ENCODE measurements around the gene EHMT1.

DNA sequence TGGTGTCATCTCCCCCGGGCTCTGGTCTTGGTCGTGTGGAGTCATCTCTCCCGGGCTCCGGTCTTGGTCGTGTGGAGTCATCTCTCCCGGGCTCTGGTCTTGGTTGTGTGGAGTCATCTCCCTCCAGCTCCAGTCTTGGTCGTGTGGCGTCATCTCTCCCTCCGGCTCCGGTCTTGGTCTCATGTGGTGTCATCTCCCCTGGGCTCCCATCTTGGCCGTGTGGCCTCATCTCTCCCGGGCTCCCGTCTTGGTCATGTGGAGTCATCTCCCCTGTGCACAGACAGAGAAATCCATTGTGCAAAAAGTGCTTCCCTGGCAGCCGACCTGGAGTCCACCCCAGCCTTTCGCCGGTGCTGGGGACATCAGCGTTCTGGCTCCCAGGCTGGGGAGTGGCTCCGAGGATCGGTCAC, 167.7 kb downstream of the EHMT1 start:
- no peak for TF ChIP-seq SNAI2 (CRISPR knock-in tag; IDR thresholded peaks at IDR 0.05)
- TF ChIP-seq ZNF8 (CRISPR knock-in tag; IDR thresholded peaks at IDR 0.05) = no peak
- no peak for TF ChIP-seq ARNTL (CRISPR knock-in tag; IDR thresholded peaks at IDR 0.05; ENCODE audit: borderline replicate concordance, low read depth)
- TF ChIP-seq, protein P1, sequence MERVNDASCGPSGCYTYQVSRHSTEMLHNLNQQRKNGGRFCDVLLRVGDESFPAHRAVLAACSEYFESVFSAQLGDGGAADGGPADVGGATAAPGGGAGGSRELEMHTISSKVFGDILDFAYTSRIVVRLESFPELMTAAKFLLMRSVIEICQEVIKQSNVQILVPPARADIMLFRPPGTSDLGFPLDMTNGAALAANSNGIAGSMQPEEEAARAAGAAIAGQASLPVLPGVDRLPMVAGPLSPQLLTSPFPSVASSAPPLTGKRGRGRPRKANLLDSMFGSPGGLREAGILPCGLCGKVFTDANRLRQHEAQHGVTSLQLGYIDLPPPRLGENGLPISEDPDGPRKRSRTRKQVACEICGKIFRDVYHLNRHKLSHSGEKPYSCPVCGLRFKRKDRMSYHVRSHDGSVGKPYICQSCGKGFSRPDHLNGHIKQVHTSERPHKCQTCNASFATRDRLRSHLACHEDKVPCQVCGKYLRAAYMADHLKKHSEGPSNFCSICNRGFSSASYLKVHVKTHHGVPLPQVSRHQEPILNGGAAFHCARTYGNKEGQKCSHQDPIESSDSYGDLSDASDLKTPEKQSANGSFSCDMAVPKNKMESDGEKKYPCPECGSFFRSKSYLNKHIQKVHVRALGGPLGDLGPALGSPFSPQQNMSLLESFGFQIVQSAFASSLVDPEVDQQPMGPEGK (CRISPR knock-in tag; IDR thresholded peaks at IDR 0.05; ENCODE audit: borderline replicate concordance) = no peak
- TF ChIP-seq, protein P2, sequence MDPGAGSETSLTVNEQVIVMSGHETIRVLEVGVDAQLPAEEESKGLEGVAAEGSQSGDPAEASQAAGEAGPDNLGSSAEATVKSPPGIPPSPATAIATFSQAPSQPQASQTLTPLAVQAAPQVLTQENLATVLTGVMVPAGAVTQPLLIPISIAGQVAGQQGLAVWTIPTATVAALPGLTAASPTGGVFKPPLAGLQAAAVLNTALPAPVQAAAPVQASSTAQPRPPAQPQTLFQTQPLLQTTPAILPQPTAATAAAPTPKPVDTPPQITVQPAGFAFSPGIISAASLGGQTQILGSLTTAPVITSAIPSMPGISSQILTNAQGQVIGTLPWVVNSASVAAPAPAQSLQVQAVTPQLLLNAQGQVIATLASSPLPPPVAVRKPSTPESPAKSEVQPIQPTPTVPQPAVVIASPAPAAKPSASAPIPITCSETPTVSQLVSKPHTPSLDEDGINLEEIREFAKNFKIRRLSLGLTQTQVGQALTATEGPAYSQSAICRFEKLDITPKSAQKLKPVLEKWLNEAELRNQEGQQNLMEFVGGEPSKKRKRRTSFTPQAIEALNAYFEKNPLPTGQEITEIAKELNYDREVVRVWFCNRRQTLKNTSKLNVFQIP (CRISPR knock-in tag; IDR thresholded peaks at IDR 0.05; ENCODE audit: borderline replicate concordance, low read depth) = no peak
- TF ChIP-seq, protein P3, sequence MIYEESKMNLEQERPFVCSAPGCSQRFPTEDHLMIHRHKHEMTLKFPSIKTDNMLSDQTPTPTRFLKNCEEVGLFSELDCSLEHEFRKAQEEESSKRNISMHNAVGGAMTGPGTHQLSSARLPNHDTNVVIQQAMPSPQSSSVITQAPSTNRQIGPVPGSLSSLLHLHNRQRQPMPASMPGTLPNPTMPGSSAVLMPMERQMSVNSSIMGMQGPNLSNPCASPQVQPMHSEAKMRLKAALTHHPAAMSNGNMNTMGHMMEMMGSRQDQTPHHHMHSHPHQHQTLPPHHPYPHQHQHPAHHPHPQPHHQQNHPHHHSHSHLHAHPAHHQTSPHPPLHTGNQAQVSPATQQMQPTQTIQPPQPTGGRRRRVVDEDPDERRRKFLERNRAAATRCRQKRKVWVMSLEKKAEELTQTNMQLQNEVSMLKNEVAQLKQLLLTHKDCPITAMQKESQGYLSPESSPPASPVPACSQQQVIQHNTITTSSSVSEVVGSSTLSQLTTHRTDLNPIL (CRISPR knock-in tag; IDR thresholded peaks at IDR 0.05; ENCODE audit: low read depth) = no peak
- TF ChIP-seq, protein P4, sequence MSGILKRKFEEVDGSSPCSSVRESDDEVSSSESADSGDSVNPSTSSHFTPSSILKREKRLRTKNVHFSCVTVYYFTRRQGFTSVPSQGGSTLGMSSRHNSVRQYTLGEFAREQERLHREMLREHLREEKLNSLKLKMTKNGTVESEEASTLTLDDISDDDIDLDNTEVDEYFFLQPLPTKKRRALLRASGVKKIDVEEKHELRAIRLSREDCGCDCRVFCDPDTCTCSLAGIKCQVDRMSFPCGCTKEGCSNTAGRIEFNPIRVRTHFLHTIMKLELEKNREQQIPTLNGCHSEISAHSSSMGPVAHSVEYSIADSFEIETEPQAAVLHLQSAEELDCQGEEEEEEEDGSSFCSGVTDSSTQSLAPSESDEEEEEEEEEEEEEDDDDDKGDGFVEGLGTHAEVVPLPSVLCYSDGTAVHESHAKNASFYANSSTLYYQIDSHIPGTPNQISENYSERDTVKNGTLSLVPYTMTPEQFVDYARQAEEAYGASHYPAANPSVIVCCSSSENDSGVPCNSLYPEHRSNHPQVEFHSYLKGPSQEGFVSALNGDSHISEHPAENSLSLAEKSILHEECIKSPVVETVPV (CRISPR knock-in tag; IDR thresholded peaks at IDR 0.05) = no peak
- no peak for TF ChIP-seq ZFP3 (CRISPR knock-in tag; IDR thresholded peaks at IDR 0.05)
- no peak for TF ChIP-seq CSDC2 (CRISPR knock-in tag; IDR thresholded peaks at IDR 0.05)
- no peak for TF ChIP-seq ZFP30 (CRISPR knock-in tag; IDR thresholded peaks at IDR 0.05)
- no peak for TF ChIP-seq OSR1 (CRISPR knock-in tag; IDR thresholded peaks at IDR 0.05)
- no peak for TF ChIP-seq ZNF565 (CRISPR knock-in tag; conservative IDR thresholded peaks at IDR 0.05; ENCODE audit: low read depth)
